PC-3 (cell line): ENCODE measurements around the gene SGCD. TPM values are rescaled to one million over a fixed set of nuclear protein-coding genes. Genes with fewer than 3 reads are reported as not detected.

Source experiments
- ATAC-seq: fragments of 200-7000 bp; cut with Tn5 transposase; 2 replicates; pipeline ENCODE4 v1.9.1; 2020; ENCODE audit warnings: mild to moderate bottlenecking, moderate library complexity
- BruUV-seq: library from RNA; stranded (reverse); fragments of 400-500 nt; replicated peaks from 2 replicates; lab custom pipeline; 2021; lab: Mats Ljungman, UMichigan
- CTCF ChIA-PET: fragments of 300-600 bp; sonication (Branson Sonifier 250); formaldehyde crosslinking; loops from one replicate; lab custom pipeline; 2022; ENCODE audit warnings: antibody characterized with exemption; lab: Charles Lee
- POLR2A ChIA-PET: fragments of 300-600 bp; sonication (Branson Sonifier 250); formaldehyde crosslinking; loops from one replicate; lab custom pipeline; 2022; ENCODE audit warnings: antibody characterized with exemption; ENCODE audit not compliant: unreplicated experiment; lab: Charles Lee
- DNase-seq: peaks from one replicate; pipeline ENCODE4 v3.0.0-alpha.2; 2015
- H2AFZ ChIP-seq: fragments of 300-600 bp; sonication (generic); 2 replicates; pipeline ENCODE4 v1.6.0; 2016; ENCODE audit warnings: antibody characterized with exemption, low read length
- H3F3A ChIP-seq: fragments of 300-600 bp; sonication (generic); one replicate; pipeline ENCODE4 v1.6.0; 2017; ENCODE audit warnings: antibody characterized with exemption, low read length, control low read depth, mild to moderate bottlenecking; ENCODE audit not compliant: unreplicated experiment
- H3K27ac ChIP-seq: fragments of 300-600 bp; sonication (generic); 2 replicates; pipeline ENCODE4 v1.5.1; 2016; ENCODE audit warnings: mild to moderate bottlenecking, low read length
- H3K27me3 ChIP-seq: fragments of 300-600 bp; sonication (generic); 2 replicates; pipeline ENCODE4 v1.6.1; 2016; ENCODE audit warnings: low read length, mixed read lengths
- H3K36me3 ChIP-seq: fragments of 300-600 bp; sonication (generic); 2 replicates; pipeline ENCODE4 v1.6.1; 2016; ENCODE audit warnings: low read depth, mixed run types, low read length, mixed read lengths
- H3K4me1 ChIP-seq: fragments of 300-600 bp; sonication (generic); 2 replicates; pipeline ENCODE4 v1.5.1; 2016; ENCODE audit warnings: low read length; ENCODE audit not compliant: insufficient read depth
- H3K4me2 ChIP-seq: fragments of 300-600 bp; sonication (generic); 2 replicates; pipeline ENCODE4 v1.6.0; 2016; ENCODE audit warnings: low read length
- H3K4me3 ChIP-seq: fragments of 300-600 bp; sonication (generic); 2 replicates; pipeline ENCODE4 v1.5.1; 2016; ENCODE audit warnings: mild to moderate bottlenecking, low read length, mixed read lengths
- H3K79me2 ChIP-seq: fragments of 300-600 bp; sonication (generic); 2 replicates; pipeline ENCODE4 v1.6.1; 2017; ENCODE audit warnings: low read length, mixed read lengths
- H3K9ac ChIP-seq: fragments of 300-600 bp; sonication (generic); 2 replicates; pipeline ENCODE4 v1.6.0; 2016; ENCODE audit warnings: mild to moderate bottlenecking, low read length
- H3K9me2 ChIP-seq: fragments of 300-600 bp; sonication (generic); replicated peaks from 2 replicates; pipeline ENCODE4 v1.6.1; 2016; ENCODE audit warnings: mixed run types, low read length, mixed read lengths
- H3K9me3 ChIP-seq: fragments of 300-600 bp; sonication (generic); 2 replicates; pipeline ENCODE4 v1.6.1; 2016; ENCODE audit warnings: low read length, mixed read lengths
- H4K20me1 ChIP-seq: fragments of 300-600 bp; sonication (generic); 2 replicates; pipeline ENCODE4 v1.6.1; 2016; ENCODE audit warnings: low read length, mixed read lengths
- CTCF ChIP-seq: fragments of 300-600 bp; sonication (generic); conservative IDR thresholded peaks from 2 replicates; pipeline ENCODE4 v1.5.1; 2017; ENCODE audit warnings: antibody characterized with exemption, low read depth, mild to moderate bottlenecking, low read length
- EZH2 ChIP-seq: fragments of 300-600 bp; sonication (generic); IDR thresholded peaks from one replicate; pipeline ENCODE4 v1.6.1; 2017; ENCODE audit warnings: antibody characterized with exemption, mild to moderate bottlenecking, low read length; ENCODE audit not compliant: unreplicated experiment
- EZH2phosphoT487 ChIP-seq: fragments of 300-600 bp; sonication (generic); IDR thresholded peaks from 2 replicates; pipeline ENCODE4 v1.6.1; 2018; ENCODE audit warnings: mild to moderate bottlenecking, antibody characterized with exemption, low read length, borderline replicate concordance
- intact Hi-C: fragments of 100-400 bp; cut with micrococcal nuclease; formaldehyde crosslinking; loops from 2 replicates; pipeline ENCODE4 v1.9.0; 2023
- total RNA-seq: library from RNA; depleted of rRNA; stranded (reverse); fragments of >200 nt; gene quantifications from 2 replicates; pipeline ENCODE4 v1.2.3, GENCODE V29; 2014

Gene SGCD
- total RNA-seq, 1 experiment from 2014 or later = 0.15 TPM

GRCh38 chr5:156359476-156359875, 32.5 kb downstream of the SGCD start:
- no TSS peak for BruUV-seq
- no peak overlapping the region for H3K27ac ChIP-seq
- POLR2A ChIA-PET = no interaction called here

DNA sequence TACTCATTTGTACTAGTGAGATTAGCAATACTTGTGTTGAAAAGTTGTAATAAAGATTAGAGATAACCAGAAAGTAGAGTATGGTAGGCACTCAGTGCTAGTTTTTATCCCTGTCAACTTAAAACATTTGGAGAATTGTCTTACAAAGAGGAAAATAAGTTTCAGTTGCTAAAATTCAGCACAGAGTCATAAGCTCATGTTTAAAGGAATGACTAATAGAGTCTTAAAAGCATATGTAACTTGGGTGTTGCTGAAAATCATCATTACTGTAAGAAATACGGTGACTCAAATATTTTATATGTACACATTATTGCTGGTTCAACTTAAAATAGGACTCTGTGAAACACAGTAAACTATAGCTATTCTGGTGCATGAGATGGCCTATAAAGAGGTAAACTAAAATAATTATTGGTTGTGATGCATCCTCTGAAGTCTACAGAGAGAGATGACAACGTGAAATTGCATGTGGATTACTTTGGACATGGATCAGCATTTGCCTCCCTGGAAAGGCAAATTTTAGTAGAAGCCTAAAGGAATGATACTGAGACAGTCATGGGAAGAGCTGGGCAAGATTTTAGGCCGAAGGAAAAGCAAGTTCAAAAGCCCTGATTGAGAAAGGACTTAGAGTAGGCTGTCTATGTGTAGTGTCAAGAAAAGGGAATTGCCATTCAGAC, 34.6 kb downstream of the SGCD start:
- ChIA-PET CTCF (no interaction called here), POLR2A (no interaction called here)
- TF ChIP-seq CTCF (no peak), EZH2 (no peak)
- Histone ChIP-seq H3F3A (no peaks in the 10 kb centered on the region), H2AFZ (no peak overlapping the region), H3K4me2 (no peak overlapping the region), H3K79me2 (no peaks in the 10 kb centered on the region), H3K4me1 (no peaks in the 10 kb centered on the region), H3K9ac (no peak overlapping the region), H3K9me2 (no peaks in the 10 kb centered on the region), H3K27ac (no peak overlapping the region), H3K9me3 (no peaks in the 10 kb centered on the region), H3K27me3 (no peaks in the 10 kb centered on the region), H4K20me1 (no peaks in the 10 kb centered on the region), H3K4me3 (no peak overlapping the region), H3K36me3 (no peaks in the 10 kb centered on the region)
- BruUV-seq = no TSS peak
- no peak for DNase-seq
- no peak for ATAC-seq
- intact Hi-C loops = no loop called here

More at GRCh38 chr5:156359476-156359875, 32.5 kb downstream of the SGCD start:
- H3K79me2 ChIP-seq = no peaks in the 10 kb centered on the region
- H3K9ac ChIP-seq = no peak overlapping the region
- no peaks in the 10 kb centered on the region for H3K9me3 ChIP-seq
- DNase-seq (no peak), ATAC-seq (no peak)
- CTCF ChIA-PET = no interaction called here
- H3F3A ChIP-seq = no peaks in the 10 kb centered on the region
- H3K36me3 ChIP-seq = no peaks in the 10 kb centered on the region
- no peaks in the 10 kb centered on the region for H3K9me2 ChIP-seq
- no peak overlapping the region for H2AFZ ChIP-seq
- no peak overlapping the region for H3K4me2 ChIP-seq
- H4K20me1 ChIP-seq = no peaks in the 10 kb centered on the region
- intact Hi-C loops = no loop called here
- H3K4me3 ChIP-seq = no peak overlapping the region
- no peaks in the 10 kb centered on the region for H3K4me1 ChIP-seq
- H3K27me3 ChIP-seq = no peaks in the 10 kb centered on the region
- no peak for TF ChIP-seq EZH2
- no peak for TF ChIP-seq CTCF
- TF ChIP-seq EZH2phosphoT487 = no peak

DNA sequence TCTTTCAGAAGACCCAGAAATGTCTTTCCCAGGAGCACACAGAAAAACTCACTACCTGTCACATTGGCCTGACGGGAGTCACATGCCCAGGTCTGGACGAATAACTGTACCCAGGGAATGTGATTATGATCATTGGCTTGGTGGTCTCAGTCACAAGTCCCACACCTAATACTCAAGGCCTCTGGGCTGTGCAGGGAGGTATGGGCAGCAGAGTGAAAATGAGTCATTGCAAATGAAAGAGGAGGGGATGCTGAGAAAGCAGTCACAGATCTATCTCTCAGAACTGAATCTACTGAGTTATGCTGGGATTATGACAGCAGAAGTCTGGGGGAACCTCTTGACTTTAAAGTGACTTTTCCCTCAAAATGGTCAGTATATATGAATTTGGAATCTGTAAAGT, 36.9 kb downstream of the SGCD start:
- ATAC-seq = no peak
- no peaks in the 10 kb centered on the region for H3K9me3 ChIP-seq
- CTCF ChIA-PET = no interaction called here

More for the DNA sequence above, 36.9 kb downstream of the SGCD start:
- Histone ChIP-seq H3K4me2 (no peak overlapping the region), H3K9ac (no peak overlapping the region), H3F3A (no peaks in the 10 kb centered on the region), H3K79me2 (no peaks in the 10 kb centered on the region), H4K20me1 (no peaks in the 10 kb centered on the region), H3K36me3 (no peaks in the 10 kb centered on the region), H3K27me3 (no peaks in the 10 kb centered on the region), H2AFZ (no peak overlapping the region), H3K4me3 (no peak overlapping the region), H3K4me1 (no peaks in the 10 kb centered on the region), H3K9me2 (no peaks in the 10 kb centered on the region), H3K27ac (no peak overlapping the region)
- TF ChIP-seq EZH2phosphoT487 (no peak), CTCF (no peak), EZH2 (no peak)
- no TSS peak for BruUV-seq
- intact Hi-C loops = no loop called here
- POLR2A ChIA-PET = no interaction called here
- no peak for DNase-seq
